GM06990 (cell line): ENCODE data around the gene BRWD1.

Experiments
- DNase-seq: peaks from one replicate; pipeline ENCODE4 v3.0.0-alpha.2; 2011; ENCODE audit not compliant: insufficient read length; ENCODE audit errors: extremely low read depth
- H3K27me3 ChIP-seq: replicated peaks from 2 replicates; pipeline ENCODE4 v1.6.0; 2011; ENCODE audit warnings: low read length; ENCODE audit not compliant: control insufficient read depth, insufficient read depth
- H3K36me3 ChIP-seq: 2 replicates; pipeline ENCODE4 v1.5.1; 2011; ENCODE audit warnings: low read length; ENCODE audit not compliant: control insufficient read depth, insufficient read depth
- H3K4me3 ChIP-seq: replicated peaks from 2 replicates; pipeline ENCODE4 v1.5.1; 2011; ENCODE audit warnings: low read depth, mild to moderate bottlenecking, control low read depth, low read length
- CTCF ChIP-seq: IDR thresholded peaks from 2 replicates; pipeline ENCODE4 v1.5.1; 2011; ENCODE audit warnings: low read length, control low read depth, mild to moderate bottlenecking, inconsistent platforms; ENCODE audit not compliant: insufficient read depth, poor library complexity, severe bottlenecking

The BRWD1 gene

GRCh38 chr21:39300587-39300986 is 12.8 kb downstream of the BRWD1 start:
- no peak for DNase-seq
- TF ChIP-seq CTCF = no peak
- Histone ChIP-seq H3K36me3 (no peaks in the 10 kb centered on the region; the same call in 1 of the 2 replicates), H3K4me3 (no peak overlapping the region), H3K27me3 (no peaks in the 10 kb centered on the region)

GRCh38 chr21:39296891-39297290 is 16.5 kb downstream of the BRWD1 start:
- Histone ChIP-seq H3K27me3 (no peaks in the 10 kb centered on the region), H3K36me3 (no peaks in the 10 kb centered on the region; the same call in none of the 2 replicates), H3K4me3 (no peak overlapping the region)
- TF ChIP-seq CTCF = no peak
- no peak for DNase-seq

GRCh38 chr21:39288987-39289386 is 24.4 kb downstream of the BRWD1 start:
- Histone ChIP-seq H3K36me3 (peaks cover 3% of the 10 kb centered on the region), H3K27me3 (no peaks in the 10 kb centered on the region), H3K4me3 (no peak overlapping the region)
- no peak for TF ChIP-seq CTCF
- DNase-seq = no peak

- H3K27me3 ChIP-seq = no peaks in the 10 kb centered on the region
- H3K36me3 ChIP-seq = peaks cover under 1% of the 10 kb centered on the region
- DNase-seq = no peak
- H3K4me3 ChIP-seq = no peak overlapping the region
- no peak for TF ChIP-seq CTCF
Observed at GRCh38 chr21:39282911-39283310, 30.5 kb downstream of the BRWD1 start.

- no peaks in the 10 kb centered on the region; the same call in none of the 2 replicates for H3K36me3 ChIP-seq
- no peak for TF ChIP-seq CTCF
- H3K27me3 ChIP-seq = no peaks in the 10 kb centered on the region
- DNase-seq = no peak
- no peak overlapping the region for H3K4me3 ChIP-seq
Observed at GRCh38 chr21:39281853-39282252, 31.6 kb downstream of the BRWD1 start.

- Histone ChIP-seq H3K27me3 (no peaks in the 10 kb centered on the region), H3K36me3 (no peaks in the 10 kb centered on the region; the same call in none of the 2 replicates), H3K4me3 (no peak overlapping the region)
- no peak for DNase-seq
- TF ChIP-seq CTCF = no peak
Observed at GRCh38 chr21:39281207-39281606, 32.2 kb downstream of the BRWD1 start.
